ENCODE measurements around the gene SULT2A1.

GRCh38 chr19:47899335-47899734, 13.2 kb upstream of the SULT2A1 start:
- no peak for TF ChIP-seq CTCF (conservative IDR thresholded peaks at IDR 0.05; ENCODE audit: low read length)
- no peak for TF ChIP-seq EZH2phosphoT487 (IDR thresholded peaks at IDR 0.05; ENCODE audit: borderline replicate concordance)
